Progenitor cell of endocrine pancreas (in vitro differentiated cells): ENCODE measurements around the gene SPOCK2. TPM values are rescaled to one million over a fixed set of nuclear protein-coding genes. Genes with fewer than 3 reads are reported as not detected.

Experiments used
- DNase-seq: peaks from one replicate; pipeline ENCODE4 v3.0.0; 2021; ENCODE audit warnings: low spot score; ENCODE audit not compliant: unreplicated experiment
- H3K27ac Mint-ChIP-seq: 2 replicates; pipeline ENCODE4 v1.8.0; 2021; ENCODE audit warnings: mild to moderate bottlenecking, moderate library complexity, mixed read lengths
- H3K27me3 Mint-ChIP-seq: 2 replicates; pipeline ENCODE4 v1.8.0; 2021; ENCODE audit warnings: mixed read lengths
- H3K36me3 Mint-ChIP-seq: 2 replicates; pipeline ENCODE4 v1.8.0; 2022; ENCODE audit warnings: mixed read lengths; ENCODE audit not compliant: insufficient read depth
- H3K4me1 Mint-ChIP-seq: 2 replicates; pipeline ENCODE4 v1.8.0; 2021; ENCODE audit warnings: low read depth, mixed read lengths
- H3K4me3 Mint-ChIP-seq: 2 replicates; pipeline ENCODE4 v1.8.0; 2021; ENCODE audit warnings: low read depth, mild to moderate bottlenecking, moderate library complexity, mixed read lengths
- H3K9me3 Mint-ChIP-seq: 2 replicates; pipeline ENCODE4 v1.8.0; 2021; ENCODE audit warnings: low read depth, mixed read lengths
- CTCF ChIP-seq: fragments of 200-600 bp; sonication (generic); IDR thresholded peaks from one replicate; pipeline ENCODE4 v1.5.0; 2021; ENCODE audit warnings: antibody characterized with exemption, mild to moderate bottlenecking; ENCODE audit not compliant: unreplicated experiment
- total RNA-seq: library from RNA; stranded (reverse); gene quantifications from 2 replicates; pipeline ENCODE4 v1.2.1, GENCODE V29; 2021

SPOCK2 gene
- total RNA-seq, 1 donor from 2014 or later, result 47.7 TPM

DNA sequence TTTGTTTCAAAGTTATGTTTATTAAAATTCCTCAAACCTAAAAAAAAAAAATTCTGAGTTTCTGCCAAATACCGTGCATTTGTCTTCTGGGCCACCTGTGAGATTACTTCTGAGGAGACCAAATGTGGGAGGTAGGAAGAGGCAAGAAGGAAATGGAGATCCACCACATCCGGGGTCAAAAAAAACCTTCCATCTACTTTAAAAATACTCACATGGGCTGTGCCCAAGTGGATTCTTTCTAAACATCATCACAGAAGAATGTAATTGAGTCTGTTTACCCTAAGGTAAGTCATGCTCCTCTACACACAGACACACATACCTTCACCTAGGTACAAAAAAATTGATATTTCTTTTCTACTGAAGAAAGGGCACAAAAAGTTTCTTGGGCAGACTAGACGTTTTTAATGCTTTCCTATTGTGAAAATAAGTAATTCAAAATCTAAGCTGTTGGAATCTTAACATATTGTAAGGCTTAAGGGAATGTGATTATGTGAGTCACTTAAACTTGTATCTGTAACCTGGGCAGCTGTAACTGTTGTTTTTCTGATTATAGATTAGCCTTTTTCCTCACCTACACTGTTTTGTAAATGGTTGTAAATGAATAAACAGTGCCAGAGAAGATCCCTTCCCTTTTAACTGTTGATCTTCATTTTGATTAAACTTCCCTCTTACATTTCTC, 19.1 kb upstream of the SPOCK2 start:
- H3K27me3 Mint-ChIP-seq, result no peaks in the 10 kb centered on the region
- H3K4me3 Mint-ChIP-seq, result no peak overlapping the region
- H3K4me1 Mint-ChIP-seq, result peaks cover 43% of the 10 kb centered on the region
- TF ChIP-seq CTCF, result no peak
- no peaks in the 10 kb centered on the region for H3K9me3 Mint-ChIP-seq
- H3K36me3 Mint-ChIP-seq, result peaks cover 8% of the 10 kb centered on the region
- peak overlapping the region; percentile 81 for H3K27ac Mint-ChIP-seq
- no peak for DNase-seq

DNA sequence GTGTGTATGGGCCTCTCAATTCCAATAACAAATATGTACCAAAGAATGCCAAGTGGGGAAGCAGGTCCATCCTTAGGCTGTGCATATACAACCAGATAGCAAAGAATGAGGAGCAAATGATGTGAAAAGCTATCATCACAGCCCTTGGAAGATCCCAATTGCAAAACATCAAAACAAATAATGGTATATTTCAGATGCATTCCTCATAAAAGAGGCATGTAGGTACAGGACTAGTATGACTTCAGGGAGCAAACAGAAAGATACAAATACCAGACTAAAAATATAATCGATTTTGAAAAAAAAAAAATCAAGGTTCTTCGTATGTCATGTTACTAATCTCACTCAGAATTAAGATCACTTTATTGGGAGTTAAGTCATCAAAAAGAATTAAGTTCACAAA, 18.5 kb upstream of the SPOCK2 start:
- no peak for TF ChIP-seq CTCF
- peaks cover 10% of the 10 kb centered on the region for H3K36me3 Mint-ChIP-seq
- H3K4me3 Mint-ChIP-seq, result no peak overlapping the region
- DNase-seq, result no peak
- no peaks in the 10 kb centered on the region for H3K27me3 Mint-ChIP-seq
- H3K9me3 Mint-ChIP-seq, result no peaks in the 10 kb centered on the region
- peaks cover 43% of the 10 kb centered on the region for H3K4me1 Mint-ChIP-seq
- no peak overlapping the region for H3K27ac Mint-ChIP-seq

GRCh38 chr10:72106154-72106849, 18.0 kb upstream of the SPOCK2 start:
- no peaks in the 10 kb centered on the region for H3K9me3 Mint-ChIP-seq
- TF ChIP-seq CTCF, result no peak
- H3K36me3 Mint-ChIP-seq, result peaks cover 14% of the 10 kb centered on the region
- H3K27me3 Mint-ChIP-seq, result no peaks in the 10 kb centered on the region
- H3K4me3 Mint-ChIP-seq, result no peak overlapping the region
- H3K27ac Mint-ChIP-seq, result peak overlapping the region; percentile 17
- H3K4me1 Mint-ChIP-seq, result peaks cover 45% of the 10 kb centered on the region
- DNase-seq, result no peak

DNA sequence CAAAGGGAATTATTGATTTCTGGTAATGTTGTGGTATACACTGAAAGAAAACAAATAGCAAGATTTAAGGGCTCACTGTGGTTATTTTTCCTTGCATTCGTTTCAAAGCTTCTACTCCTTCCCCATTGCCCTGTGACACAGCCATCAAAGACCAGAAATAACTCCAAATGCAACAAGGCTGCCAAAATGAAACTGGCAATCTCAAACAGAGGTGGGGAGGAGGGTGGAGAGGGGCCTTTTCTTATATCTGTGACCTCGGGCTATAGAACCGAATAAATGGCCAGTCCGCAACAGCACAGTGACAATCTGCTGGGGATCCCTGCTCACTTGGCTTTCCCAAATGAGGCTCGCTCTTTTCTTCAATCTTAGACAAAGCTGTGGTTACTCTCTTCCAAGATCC, 17.4 kb upstream of the SPOCK2 start:
- Mint-ChIP-seq H3K9me3 (no peaks in the 10 kb centered on the region), H3K4me1 (peaks cover 45% of the 10 kb centered on the region), H3K4me3 (no peak overlapping the region), H3K36me3 (peaks cover 17% of the 10 kb centered on the region), H3K27ac (peak overlapping the region; percentile 57), H3K27me3 (no peaks in the 10 kb centered on the region)
- no peak for DNase-seq
- no peak for TF ChIP-seq CTCF

DNA sequence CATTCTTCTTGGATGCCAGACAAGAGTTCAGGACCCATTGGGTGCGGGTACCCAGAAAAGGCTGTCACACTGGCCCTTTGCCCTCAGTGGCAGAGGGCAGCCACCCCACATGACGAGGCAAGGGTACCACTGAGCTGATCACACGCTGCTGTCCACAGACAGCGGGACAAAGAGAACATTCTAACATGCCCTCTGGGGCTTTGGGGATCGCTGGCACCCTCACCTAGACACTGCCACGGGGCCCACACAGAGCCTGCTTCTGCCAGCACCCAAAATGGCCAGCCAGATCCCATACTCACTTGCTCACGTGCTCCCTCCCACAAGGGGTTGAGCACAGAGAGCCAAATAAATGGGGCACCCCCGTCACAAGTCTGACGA, 16.7 kb upstream of the SPOCK2 start:
- H3K36me3 Mint-ChIP-seq, result peaks cover 17% of the 10 kb centered on the region
- DNase-seq, result no peak
- H3K27ac Mint-ChIP-seq, result peak overlapping the region; percentile 57
- H3K4me1 Mint-ChIP-seq, result peaks cover 43% of the 10 kb centered on the region
- no peaks in the 10 kb centered on the region for H3K27me3 Mint-ChIP-seq
- H3K4me3 Mint-ChIP-seq, result no peak overlapping the region
- no peak for TF ChIP-seq CTCF
- H3K9me3 Mint-ChIP-seq, result no peaks in the 10 kb centered on the region
